DOHH2 (cell line): ENCODE results near the gene SLC15A2.

Experiments
- H3F3A ChIP-seq: fragments of 200-600 bp; sonication (generic), shearing (Covaris generic); 2 replicates; pipeline ENCODE4 v1.6.0; 2016; ENCODE audit warnings: antibody characterized with exemption, mild to moderate bottlenecking; ENCODE audit not compliant: control insufficient read depth, insufficient read depth
- H3K27ac ChIP-seq: fragments of 200-600 bp; sonication (generic); 2 replicates; pipeline ENCODE4 v1.5.1; 2014; ENCODE audit warnings: low read depth, mild to moderate bottlenecking, low read length, moderate library complexity
- H3K27me3 ChIP-seq: fragments of 200-600 bp; sonication (generic); 2 replicates; pipeline ENCODE4 v1.6.1; 2014; ENCODE audit warnings: mild to moderate bottlenecking, low read length, mixed read lengths; ENCODE audit not compliant: control insufficient read depth
- H3K36me3 ChIP-seq: fragments of 200-600 bp; sonication (generic); 2 replicates; pipeline ENCODE4 v1.6.1; 2014; ENCODE audit warnings: mild to moderate bottlenecking, low read length, moderate library complexity, mixed read lengths; ENCODE audit not compliant: control insufficient read depth
- H3K4me1 ChIP-seq: fragments of 200-600 bp; sonication (generic); 2 replicates; pipeline ENCODE4 v1.6.1; 2014; ENCODE audit warnings: mild to moderate bottlenecking, low read length, mixed read lengths; ENCODE audit not compliant: control insufficient read depth
- H3K4me2 ChIP-seq: fragments of 200-600 bp; sonication (generic); 2 replicates; pipeline ENCODE4 v1.6.0; 2014; ENCODE audit warnings: mild to moderate bottlenecking, low read length, moderate library complexity
- H3K4me3 ChIP-seq: fragments of 200-600 bp; sonication (generic); 2 replicates; pipeline ENCODE4 v1.5.1; 2014; ENCODE audit warnings: mild to moderate bottlenecking, low read length, mixed read lengths
- H3K79me2 ChIP-seq: fragments of 200-600 bp; sonication (generic); 2 replicates; pipeline ENCODE4 v1.6.1; 2014; ENCODE audit warnings: mild to moderate bottlenecking, low read length, mixed read lengths; ENCODE audit not compliant: control insufficient read depth
- H3K9me2 ChIP-seq: fragments of 200-600 bp; sonication (generic); replicated peaks from 2 replicates; pipeline ENCODE4 v1.6.1; 2014; ENCODE audit warnings: mild to moderate bottlenecking, low read length, mixed read lengths; ENCODE audit not compliant: control insufficient read depth
- H3K9me3 ChIP-seq: fragments of 200-600 bp; sonication (generic); 2 replicates; pipeline ENCODE4 v1.6.1; 2014; ENCODE audit warnings: antibody characterized with exemption, low read length, mixed read lengths; ENCODE audit not compliant: control insufficient read depth, insufficient read depth
- H4K20me1 ChIP-seq: fragments of 200-600 bp; sonication (generic); 2 replicates; pipeline ENCODE4 v1.6.0; 2014; ENCODE audit warnings: low read depth, mild to moderate bottlenecking, antibody characterized with exemption, low read length, moderate library complexity; ENCODE audit not compliant: control insufficient read depth, insufficient read depth
- CTCF ChIP-seq: fragments of 200-600 bp; sonication (generic); IDR thresholded peaks from one replicate; pipeline ENCODE4 v1.5.1; 2014; ENCODE audit warnings: antibody characterized with exemption, mild to moderate bottlenecking, low read depth, low read length; ENCODE audit not compliant: poor library complexity, severe bottlenecking
- EZH2phosphoT487 ChIP-seq: fragments of 200-600 bp; sonication (generic); IDR thresholded peaks from 2 replicates; pipeline ENCODE4 v1.6.1; 2017; ENCODE audit warnings: borderline replicate concordance, mild to moderate bottlenecking, antibody characterized with exemption, low read length, moderate library complexity, mixed read lengths

Gene SLC15A2

GRCh38 chr3:121979734-121980449 lies 85.7 kb downstream of the SLC15A2 start:
- H3K4me3 ChIP-seq = no peak overlapping the region
- no peaks in the 10 kb centered on the region for H3K79me2 ChIP-seq
- no peaks in the 10 kb centered on the region for H3K36me3 ChIP-seq
- no peak for TF ChIP-seq EZH2phosphoT487
- TF ChIP-seq CTCF = no peak
- H3F3A ChIP-seq = no peaks in the 10 kb centered on the region
- H3K4me2 ChIP-seq = peak overlapping the region; percentile 15
- H3K27me3 ChIP-seq = no peaks in the 10 kb centered on the region
- no peaks in the 10 kb centered on the region for H4K20me1 ChIP-seq
- no peak overlapping the region for H3K27ac ChIP-seq
- peaks cover 20% of the 10 kb centered on the region; the same call in 1 of the 2 replicates for H3K9me3 ChIP-seq
- H3K9me2 ChIP-seq = no peaks in the 10 kb centered on the region
- peaks cover 29% of the 10 kb centered on the region for H3K4me1 ChIP-seq

- Histone ChIP-seq H3K9me3 (peaks cover 15% of the 10 kb centered on the region; the same call in 1 of the 2 replicates), H3K4me2 (peak overlapping the region; percentile 15), H3K9me2 (no peaks in the 10 kb centered on the region), H3K79me2 (no peaks in the 10 kb centered on the region), H3K4me3 (no peak overlapping the region), H3K27me3 (no peaks in the 10 kb centered on the region), H3K4me1 (peaks cover 29% of the 10 kb centered on the region), H3F3A (no peaks in the 10 kb centered on the region), H4K20me1 (no peaks in the 10 kb centered on the region), H3K27ac (no peak overlapping the region), H3K36me3 (no peaks in the 10 kb centered on the region)
- TF ChIP-seq EZH2phosphoT487 = no peak
- TF ChIP-seq CTCF = no peak
These were observed 86.2 kb downstream of the SLC15A2 start for GRCh38 chr3:121980450-121980796.

- Histone ChIP-seq H3K9me2 (no peaks in the 10 kb centered on the region), H3K4me2 (no peak overlapping the region), H4K20me1 (no peaks in the 10 kb centered on the region), H3K36me3 (no peaks in the 10 kb centered on the region), H3K27ac (no peak overlapping the region), H3F3A (no peaks in the 10 kb centered on the region), H3K4me1 (peaks cover 29% of the 10 kb centered on the region), H3K79me2 (no peaks in the 10 kb centered on the region), H3K4me3 (no peak overlapping the region), H3K9me3 (peaks cover 15% of the 10 kb centered on the region; the same call in 1 of the 2 replicates), H3K27me3 (no peaks in the 10 kb centered on the region)
- TF ChIP-seq CTCF (no peak), EZH2phosphoT487 (no peak)
These were observed 87.3 kb downstream of the SLC15A2 start for GRCh38 chr3:121981473-121981872.
